ENCODE data around the gene TSC2.
"Not testable (repeated sequence)": the region's sequence is repeated elsewhere in the genome, so short reads cannot be mapped to it uniquely, and the experiment has no call there.

TSC2 gene

DNA sequence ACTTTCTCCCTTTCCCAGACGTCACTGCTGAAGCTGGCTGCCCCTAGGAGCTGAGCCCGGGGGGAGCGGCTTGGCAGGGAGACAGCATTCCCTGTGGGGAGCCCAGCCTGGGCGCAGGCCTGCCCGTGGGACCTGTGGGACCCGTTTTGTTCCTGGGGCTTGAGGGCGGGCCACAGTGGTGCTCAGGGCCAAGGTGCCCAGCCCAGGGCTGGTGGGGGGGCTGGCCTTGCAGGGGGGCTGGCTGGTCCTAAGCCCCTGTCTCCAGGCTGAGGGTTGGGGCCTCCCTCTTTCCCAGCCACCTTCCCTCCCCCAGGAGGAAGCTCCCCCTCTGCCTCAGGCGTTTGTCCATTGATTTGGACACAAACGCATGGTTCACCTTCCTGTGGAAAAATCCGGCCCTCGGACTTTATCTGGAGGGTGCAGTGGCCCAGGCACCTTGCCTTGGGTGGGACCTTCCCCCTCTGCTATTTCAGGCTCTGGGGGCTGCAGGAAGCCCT lies 16.7 kb upstream of the TSC2 start:
- no peak for DNase-seq (ENCODE audit: low read depth)

DNA sequence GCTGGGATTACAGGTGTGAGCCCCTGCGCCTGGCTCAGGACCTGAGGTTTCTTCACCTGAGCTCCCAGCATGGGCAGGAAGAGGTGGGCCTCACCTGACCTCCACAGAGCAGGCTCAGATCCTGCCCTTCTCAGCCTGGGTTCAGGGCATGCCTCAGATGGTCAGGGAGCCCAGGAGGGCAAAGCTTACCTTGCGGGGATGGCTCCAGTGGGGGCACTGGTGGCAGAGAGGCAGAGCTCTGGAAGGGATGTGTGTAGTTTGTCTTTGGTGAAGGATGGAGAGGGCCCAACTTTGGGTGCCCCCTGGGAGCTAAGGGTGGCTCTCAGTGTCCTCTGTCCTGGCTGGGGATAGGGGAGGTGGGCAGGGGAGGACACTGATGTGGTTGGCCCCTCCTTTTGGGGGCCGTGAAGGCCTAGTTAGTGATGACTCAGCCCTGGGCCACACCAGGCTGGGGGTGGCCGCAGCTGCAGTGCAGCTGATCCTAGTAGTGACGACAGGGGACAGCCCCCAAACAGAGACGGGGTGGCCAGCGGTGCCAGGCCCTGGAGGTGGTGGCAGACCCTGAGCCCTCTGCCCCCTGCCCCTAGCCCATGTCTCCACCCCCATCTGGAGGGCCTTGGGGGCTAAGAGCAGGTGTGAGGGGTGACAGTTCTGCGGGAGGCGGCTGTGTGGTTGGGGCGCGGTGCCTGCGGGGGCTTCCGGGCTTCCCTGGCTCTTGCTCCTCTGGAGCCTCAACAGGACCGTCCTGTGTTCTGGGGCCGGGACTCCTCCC lies 15.3 kb upstream of the TSC2 start:
- no peak for DNase-seq (ENCODE audit: low read depth)

DNA sequence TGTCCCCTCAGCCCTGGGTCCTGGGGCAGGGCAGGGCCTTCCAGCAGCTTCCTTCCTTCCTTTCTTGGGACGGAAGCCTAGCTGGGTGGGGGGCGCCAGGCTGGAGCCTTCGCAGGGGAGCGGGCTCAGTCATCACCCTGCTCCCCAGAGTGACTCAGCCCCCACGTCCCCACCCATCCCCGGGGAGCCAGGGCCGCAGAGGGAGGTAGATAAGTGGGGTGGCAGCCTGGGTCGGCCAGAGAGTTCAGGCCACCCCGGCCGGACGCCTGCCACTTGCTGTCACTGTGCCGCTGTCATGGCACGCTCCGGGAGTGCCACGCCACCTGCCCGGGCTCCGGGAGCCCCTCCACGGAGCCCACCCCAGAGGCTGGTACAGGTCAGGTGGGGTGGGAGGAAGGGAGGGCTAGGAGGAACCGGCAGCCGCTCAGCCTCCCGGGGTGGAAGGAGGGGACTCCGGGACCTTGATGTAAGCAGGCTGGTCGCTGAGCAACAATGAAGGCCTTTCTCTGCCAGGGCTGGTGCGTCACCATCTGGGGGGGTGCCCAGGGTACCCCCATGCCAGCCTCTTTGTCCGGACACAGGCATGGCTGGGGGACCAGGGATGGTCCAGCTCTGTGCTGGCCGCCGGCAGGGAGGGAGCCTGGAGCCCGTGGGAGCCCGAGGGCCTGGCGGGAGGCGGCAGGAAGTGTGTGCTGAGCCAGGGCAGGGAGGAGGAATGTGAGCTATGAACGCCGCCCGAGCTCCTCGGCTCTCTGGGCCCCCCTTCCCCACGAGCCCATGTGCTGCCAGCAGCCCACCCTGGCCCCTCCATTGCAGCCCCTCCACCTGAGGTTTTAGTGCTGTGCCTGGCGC lies 14.5 kb upstream of the TSC2 start:
- no peak for DNase-seq (ENCODE audit: low read depth)

DNA sequence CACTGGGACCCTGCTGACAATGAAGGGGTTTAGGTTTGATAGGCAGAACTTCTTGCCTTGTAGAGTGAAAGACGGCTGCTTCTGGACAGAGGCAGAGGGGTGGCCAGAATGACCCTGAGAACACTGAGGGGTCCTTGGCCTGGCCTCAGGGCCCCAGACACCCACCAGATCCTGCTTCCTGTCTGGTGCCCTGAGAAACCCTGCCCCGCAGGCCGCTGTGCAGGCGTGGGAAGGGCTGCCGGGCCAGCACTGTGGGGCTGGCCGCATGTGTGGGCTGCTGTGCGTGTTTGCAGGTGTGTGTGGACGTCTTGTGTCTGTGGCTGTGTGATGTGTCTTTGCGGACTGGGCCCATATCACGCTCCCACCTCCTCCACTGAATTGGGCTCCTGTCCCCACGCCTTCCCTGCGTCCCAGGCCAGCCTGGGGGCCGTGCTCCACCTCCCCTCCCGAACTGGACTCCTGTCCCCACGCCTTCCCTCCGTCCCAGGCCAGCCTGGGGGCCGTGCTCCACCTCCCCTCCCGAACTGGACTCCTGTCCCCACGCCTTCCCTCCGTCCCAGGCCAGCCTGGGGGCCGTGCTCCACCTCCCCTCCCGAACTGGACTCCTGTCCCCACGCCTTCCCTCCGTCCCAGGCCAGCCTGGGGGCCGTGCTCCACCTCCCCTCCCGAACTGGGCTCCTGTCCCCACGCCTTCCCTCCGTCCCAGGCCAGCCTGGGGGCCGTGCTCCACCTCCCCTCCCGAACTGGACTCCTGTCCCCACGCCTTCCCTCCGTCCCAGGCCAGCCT lies 13.7 kb upstream of the TSC2 start:
- DNase-seq (ENCODE audit: low read depth), result not testable (repeated sequence)

DNA sequence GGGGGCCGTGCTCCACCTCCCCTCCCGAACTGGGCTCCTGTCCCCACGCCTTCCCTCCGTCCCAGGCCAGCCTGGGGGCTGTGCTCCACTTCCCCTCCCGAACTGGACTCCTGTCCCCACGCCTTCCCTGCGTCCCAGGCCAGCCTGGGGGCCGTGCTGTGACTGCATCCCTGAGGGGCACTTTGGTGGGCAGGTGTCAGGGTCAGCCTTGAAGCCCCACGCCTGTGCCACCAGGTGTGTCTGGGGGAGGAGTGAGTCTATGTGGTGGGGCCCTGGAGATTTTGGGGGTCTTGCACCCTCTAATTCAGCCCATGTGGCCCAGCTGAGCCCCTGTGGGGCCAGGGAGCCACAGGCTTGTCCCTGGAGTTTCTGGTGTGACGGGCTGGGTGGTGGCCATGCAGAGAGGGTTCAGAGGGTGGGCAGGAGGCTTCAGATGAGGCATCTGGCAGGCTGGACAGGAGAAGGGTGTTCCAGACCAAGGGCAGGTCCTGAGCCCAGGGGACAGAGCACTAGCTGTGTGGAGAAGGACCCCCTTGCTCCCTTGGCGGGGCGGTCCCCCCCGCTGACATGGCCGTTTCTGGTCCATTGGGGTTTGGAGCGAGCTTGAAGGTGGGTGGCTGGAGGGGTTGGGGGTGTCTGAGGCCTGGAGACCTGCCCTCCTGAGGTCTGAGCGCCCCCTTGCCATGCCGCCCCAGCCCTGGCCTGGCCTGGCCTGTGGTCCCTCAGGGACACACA lies 12.9 kb upstream of the TSC2 start:
- no peak for DNase-seq (ENCODE audit: low read depth)

DNA sequence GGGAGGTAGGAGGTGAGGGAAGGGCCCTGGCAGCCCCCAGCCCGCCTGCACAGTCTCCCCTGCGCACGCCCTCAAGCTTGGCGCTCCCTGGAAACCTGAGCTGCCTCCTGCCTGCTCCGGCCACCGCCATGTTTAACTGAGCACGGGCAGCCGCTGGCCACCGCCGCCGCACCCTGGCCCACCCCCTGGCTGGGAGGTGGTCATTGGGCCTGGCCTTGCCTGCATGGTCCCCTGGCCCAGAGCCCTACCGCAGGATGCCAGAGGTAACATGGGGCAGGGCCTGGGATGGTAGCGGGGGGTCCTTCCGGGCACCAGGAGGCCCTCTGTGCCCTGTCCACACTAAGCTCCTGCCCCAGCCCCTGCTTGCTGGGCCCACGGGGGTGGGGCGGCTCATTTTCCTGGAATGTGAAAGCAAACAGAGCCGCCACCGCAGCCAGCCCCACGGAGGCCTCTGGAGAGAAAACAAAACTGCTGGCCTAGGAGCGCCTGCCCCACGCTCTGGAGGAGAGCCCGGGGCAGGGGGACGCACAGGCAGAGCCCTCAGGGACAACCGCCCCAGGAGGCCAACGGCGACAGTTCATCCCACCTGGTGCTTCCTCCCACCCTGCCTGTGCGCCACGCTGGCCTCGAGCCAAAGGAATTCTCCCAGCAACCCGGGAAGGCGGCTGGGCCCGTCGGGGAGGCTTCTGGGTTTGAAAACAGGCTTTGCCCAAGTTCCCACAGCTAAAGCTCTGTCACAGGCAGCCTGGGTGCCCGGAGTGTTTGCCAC lies 12.2 kb upstream of the TSC2 start:
- DNase-seq (ENCODE audit: low read depth), result no peak

DNA sequence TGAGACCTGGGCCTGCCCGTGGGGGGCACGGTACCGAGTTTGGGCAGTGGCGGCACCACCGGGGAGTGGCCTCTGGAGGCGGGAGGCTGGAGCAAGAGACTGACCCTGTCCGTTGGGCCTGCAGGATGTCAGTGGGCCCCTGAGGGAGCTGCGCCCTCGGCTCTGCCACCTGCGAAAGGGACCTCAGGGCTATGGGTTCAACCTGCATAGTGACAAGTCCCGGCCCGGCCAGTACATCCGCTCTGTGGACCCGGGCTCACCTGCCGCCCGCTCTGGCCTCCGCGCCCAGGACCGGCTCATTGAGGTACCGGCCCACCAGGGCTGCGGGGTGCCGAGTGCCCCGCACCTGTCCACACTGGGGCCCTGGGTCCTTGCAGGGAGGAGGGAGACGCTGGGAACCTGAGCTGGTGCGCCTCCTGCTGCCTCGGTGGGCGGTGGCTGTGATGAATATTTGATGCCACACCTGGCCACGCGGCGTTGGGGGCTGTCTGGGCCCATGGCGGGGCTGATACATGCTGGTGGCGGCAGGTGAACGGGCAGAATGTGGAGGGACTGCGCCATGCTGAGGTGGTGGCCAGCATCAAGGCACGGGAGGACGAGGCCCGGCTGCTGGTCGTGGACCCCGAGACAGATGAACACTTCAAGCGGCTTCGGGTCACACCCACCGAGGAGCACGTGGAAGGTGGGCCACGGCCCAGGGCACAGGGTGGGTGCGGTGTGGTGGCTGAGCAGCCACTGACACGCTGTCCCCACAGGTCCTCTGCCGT lies 11.4 kb upstream of the TSC2 start:
- DNase-seq (ENCODE audit: low read depth), result no peak

DNA sequence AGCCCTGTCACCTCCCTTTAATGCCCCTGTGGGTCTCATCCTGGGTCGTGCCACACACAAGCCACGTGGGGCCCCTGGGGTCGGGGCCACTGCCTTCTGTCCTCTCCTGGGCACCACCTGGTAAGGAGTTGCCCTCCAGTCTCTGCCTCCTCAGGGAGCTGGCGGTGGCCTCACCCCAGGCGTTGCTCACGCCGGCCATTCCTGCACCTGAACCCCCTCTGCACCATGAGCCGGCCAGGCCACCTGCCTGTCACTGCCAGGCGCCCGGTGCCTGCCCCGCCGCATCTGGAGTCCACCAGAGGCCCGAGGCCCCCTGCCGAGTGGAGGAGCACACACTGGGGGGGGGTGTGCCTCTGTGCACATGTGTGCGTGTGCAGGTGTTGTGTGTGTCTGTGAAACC lies 10.7 kb upstream of the TSC2 start:
- no peak for DNase-seq (ENCODE audit: low read depth)

DNA sequence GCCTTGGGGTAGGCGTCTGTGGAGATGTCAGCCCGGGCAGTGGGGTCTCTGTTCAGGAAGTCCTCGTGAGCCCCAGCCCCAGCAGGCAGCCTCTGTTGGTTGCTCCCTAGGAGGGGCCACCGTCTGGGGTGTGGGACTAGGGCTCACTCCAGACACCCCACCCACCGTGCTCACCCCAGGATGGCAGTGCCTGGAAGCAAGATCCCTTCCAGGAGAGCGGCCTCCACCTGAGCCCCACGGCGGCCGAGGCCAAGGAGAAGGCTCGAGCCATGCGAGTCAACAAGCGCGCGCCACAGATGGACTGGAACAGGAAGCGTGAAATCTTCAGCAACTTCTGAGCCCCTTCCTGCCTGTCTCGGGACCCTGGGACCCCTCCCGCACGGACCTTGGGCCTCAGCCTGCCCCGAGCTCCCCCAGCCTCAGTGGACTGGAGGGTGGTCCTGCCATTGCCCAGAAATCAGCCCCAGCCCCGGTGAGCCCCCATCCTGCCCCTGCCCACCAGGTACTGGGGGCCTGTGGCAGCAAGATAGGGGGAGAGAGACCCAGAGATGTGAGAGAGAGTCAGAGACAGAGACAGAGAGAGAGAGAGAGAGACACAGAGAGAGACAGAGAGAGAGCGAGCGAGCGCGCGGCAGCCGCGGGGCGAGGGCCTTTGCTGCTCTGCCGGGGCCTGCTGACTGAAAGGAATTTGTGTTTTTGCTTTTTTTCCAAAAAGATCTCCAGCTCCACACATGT lies 10.0 kb upstream of the TSC2 start:
- no peak for DNase-seq (ENCODE audit: low read depth)

DNA sequence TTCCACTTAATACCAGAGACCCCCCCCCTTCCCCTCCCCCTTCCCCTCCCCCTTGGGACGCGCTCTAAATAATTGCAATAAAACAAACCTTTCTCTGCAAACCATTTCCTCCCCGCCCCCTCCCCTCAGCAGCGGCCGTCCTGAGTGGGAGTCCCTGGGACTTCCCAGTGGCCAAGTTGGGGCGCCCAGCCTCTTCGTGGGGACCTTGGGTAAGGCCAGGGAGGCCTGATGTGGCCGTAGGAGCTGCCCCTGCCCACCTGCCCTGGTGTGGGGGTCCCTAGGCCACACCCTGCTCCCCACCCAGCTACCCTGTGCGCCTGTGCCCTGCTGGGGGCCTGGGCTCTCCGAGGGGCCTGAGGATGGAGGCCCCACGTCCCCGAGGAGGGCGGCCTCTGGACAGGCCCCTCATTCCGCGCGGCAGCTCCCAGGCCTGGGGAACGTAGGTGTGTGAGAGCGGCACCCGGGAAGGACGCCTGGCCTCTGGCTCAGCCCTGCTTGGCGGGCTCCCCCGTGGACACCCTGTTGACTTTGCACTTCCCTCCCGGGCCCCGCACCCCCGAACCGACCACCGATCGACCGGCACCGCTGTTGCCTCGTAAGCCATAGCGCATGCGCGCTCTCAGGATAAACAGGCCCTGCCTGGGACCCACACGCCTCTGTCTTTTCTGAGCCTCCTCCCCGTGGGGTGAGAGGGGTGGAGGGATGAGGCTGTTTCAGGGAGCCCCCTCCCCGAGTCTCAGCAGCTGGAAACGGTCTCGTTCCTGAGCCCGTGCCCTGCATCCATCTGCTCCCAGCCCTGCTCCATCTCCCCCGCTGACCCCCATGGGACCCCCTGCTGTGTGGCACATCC lies 9.2 kb upstream of the TSC2 start:
- DNase-seq (ENCODE audit: low read depth), result no peak

DNA sequence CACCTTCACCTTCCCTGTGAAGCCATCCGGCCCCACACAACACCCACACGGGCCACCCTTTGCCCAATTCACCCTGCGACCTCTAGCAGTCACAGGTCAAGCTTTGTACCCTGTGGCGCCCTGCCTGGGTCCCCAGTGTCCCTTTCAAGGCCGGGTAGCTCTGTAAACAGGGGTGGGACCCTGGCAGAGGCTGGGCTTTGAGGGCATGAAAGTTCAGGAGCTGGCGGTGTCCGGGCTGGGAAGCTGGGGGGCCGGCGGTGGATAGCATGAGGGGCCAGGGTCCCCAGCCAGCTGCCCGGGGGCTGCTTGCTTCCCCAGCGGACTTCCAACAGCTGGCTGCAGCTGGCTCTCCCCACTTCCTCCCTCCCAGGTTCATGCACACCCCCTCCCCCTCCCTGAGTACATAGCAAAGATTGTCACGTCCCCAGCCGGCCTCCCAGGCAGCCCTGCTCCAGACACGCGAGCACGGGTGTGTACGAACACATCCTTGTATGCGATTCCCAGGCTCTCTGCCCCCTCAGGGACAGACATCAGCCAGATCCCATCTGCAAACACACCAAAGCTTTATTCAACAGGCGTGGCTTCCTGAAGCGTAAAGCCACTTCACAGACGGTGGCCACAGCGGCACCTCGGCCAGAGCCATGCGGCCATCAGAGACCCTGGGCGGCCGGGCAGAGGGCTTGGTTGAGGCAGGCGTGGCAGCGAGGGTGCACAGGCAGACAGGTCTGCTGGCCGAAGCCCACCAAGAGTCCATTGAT lies 8.3 kb upstream of the TSC2 start:
- DNase-seq (ENCODE audit: low read depth), result no peak

DNA sequence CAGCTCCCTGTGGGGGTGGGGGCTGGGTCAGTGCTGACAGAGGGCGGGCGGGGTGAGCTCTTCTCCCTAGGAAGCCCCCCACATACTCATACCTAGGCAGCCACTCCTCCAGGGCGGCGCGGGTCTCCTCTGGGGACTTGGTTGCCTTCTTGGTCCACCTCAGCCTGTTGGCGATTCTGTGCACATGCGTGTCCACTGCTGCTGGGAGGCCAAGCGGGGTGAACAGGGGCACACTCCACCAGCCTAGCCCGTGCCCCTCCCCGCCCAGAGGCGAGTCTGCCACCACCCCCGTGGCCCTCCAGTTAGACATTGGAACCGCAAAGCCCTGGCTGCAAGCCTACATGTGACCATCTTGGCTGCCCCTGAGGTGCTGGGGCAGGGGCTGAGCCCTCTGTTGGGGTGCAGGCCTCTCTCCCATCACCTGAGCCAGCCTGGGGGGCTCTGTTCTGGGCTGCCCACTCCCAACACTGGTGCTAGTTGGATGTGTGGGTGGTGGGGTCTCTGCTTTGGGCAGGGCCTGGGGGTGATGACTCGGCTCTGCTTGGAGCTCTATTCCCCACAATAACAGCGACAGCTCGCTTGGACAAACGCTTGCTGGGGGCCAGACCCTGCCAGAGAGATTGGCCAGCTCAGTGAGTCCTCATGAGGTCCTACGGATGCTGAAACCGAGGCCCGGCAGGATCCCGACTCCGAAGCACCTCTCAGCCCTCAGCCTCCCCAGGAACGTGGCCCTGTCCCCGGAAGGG lies 7.6 kb upstream of the TSC2 start:
- DNase-seq (ENCODE audit: low read depth), result no peak

DNA sequence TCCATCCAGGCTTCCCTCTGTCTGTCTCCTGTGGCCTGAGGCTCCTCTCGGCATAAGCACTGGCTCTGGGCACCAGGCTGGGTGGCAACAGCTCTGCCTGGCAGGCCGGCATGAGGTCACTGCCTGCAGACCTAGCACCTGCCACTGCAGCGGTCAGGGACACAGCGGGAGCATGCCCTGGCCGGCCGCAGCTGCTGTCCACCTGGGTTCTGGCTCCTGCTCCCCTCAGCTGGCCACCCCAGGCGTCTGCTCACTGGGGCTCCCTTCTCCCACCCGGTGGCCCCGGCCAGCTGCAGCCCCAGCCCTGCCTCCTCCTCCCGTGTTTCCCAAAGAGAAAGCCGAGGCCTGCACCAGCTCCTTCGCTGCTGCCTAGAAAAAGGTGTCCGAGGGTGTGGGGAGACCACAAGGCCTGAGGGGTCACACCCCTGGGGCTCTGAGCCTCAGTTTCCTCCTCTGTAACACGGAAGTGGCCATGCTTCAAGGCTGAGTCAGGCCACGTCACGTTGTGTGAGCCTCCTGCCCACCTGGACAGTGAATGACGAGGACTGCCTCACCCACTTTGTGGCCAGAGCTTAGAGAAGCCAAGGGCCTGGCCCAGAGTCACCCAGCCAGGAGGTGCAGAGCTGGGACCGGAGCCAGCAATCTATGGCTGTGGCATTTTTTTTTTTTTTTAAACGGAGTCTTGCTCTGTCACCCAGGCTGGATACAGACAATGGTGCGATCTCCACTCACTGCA lies 6.8 kb upstream of the TSC2 start:
- no peak for DNase-seq (ENCODE audit: low read depth)

DNA sequence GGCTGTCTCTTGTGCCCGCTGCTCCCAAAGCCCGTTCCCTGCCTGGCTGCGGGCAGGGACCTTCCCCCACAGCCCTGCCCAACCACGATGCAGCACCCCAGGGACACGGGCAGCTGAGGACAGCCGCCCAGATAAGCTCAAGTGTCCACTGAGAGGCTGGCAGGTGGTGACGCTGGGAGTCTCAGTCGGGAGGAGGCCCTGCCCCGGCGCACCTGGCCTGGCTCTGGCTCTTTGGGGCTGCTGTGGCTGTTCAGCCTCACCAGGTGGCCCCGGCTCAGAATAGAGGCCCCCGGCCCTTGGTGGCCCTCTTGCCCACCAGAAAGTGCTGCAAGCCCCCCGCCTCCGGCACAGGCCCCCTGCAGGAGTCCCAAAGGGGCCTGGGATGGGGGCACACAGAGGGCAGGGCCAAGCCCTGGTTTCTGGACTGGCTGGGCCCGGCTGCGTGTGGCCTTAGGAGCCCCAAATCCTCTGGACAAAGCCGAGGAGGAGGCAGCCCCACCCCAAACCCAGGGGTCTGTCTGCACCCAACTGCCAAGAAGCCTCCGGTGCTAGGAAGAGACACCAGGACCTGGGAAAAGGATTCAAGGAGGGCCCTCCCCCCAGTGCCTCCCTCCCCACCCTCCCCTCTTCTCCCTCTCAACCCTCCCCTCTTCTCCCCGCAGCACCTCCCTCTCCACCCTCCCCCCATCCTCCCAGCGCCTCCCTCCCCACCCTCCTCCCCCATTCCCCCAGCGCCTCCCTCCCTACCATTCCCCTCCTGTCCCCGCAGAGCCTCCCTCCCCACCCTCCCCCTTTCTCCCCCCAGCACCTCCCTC lies 5.4 kb upstream of the TSC2 start:
- no peak for DNase-seq (ENCODE audit: low read depth)

DNA sequence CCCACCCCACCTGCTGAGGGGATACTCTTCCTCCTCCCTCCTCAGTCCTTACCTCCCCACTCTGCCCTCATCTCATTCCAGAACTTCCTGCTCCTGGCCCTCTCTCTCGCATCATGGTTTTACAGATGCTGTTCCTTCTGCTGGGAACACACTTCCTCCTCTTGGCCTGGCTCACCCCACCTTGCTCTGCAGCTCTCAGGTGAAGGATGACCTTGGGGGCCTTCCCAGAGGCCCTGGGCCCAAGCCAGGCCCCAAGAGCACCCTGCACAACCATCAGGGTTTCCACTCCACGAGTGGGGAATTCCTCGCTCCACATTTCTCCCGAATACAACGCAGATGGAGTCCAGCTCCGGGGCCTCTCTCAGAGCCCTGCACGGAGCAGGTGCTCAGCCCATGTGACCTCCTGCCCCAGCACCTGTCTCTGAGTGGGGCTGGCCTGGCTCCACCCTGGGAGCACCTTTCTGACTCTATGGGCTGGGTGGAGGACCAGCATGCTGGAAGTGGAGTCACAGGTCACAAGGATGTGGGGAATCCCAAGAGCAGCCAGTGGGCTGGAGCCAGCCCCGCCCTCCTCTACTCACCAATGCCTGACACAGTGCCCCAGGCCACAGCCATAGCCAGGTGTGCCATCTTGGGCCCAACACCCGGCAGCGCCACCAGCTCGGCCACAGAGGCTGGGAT lies 4.7 kb upstream of the TSC2 start:
- DNase-seq (ENCODE audit: low read depth), result no peak

Data from stimulated activated CD8-positive, alpha-beta memory T cell treated with anti-CD3 and anti-CD28 coated beads, Interleukin-4, amount 100 ng/mL, for 24 hours (primary cell).